ENCODE data around the gene MRPS15. TPM values are rescaled to one million over a fixed set of nuclear protein-coding genes. Genes with fewer than 3 reads are reported as not detected.
"Not testable (repeated sequence)": the region's sequence is repeated elsewhere in the genome, so short reads cannot be mapped to it uniquely, and the experiment has no call there.

Gene MRPS15
- total and polyA plus RNA-seq, 12 donors = 49.8 to 287 (median 81.6) TPM

GRCh38 chr1:36511804-36512798, 47.9 kb upstream of the MRPS15 start:
- H3K9me3 ChIP-seq (replicated peaks in 1 of 3) = no peaks in the 10 kb centered on the region
- DNase-seq = no peak
- no peaks in the 10 kb centered on the region for H3K27me3 ChIP-seq
- TF ChIP-seq CTCF (IDR thresholded peaks at IDR 0.05) (no peak), POLR2A (IDR thresholded peaks at IDR 0.05) (no peak)
- no peaks in the 10 kb centered on the region for H3K36me3 ChIP-seq (replicated peaks in 1 of 2)
- no peak overlapping the region for H3K4me3 ChIP-seq
- no peaks in the 10 kb centered on the region for H3K4me1 ChIP-seq (replicated peaks in 1 of 2)
- H3K27ac ChIP-seq = no peak overlapping the region
- 71 to 79% (median 75%) methylated on average over 13 to 15 of the region's 15 CpGs for WGBS, 4 donors
- intact Hi-C loops (cut with DNase I) = loop anchor here in 1 of 2 donors (10.0 kb wide), 1 partner anchor 923 kb away; no protein-coding TSS in a partner anchor

DNA sequence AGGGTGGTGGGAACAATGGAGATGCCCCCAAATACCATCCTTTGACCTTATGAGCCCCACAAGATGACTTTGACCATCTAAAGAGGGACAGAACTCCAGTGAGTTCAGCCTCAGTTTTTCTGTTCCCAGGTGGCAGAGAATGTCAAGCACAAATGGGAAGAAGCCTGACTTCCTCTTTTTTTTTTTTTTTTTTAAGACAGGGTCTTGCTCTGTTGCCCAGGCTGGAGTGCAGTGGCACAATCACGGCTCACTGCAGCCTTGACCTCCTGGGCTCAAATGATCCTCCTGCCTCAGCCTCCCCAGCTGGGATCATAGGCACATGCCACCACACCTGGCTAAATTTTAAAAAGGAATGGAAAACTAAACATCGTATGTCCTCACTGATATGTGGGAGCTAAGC, 47.0 kb upstream of the MRPS15 start:
- not testable (repeated sequence) for DNase-seq; H3K27ac ChIP-seq; H3K4me1 ChIP-seq (replicated peaks in 1 of 2); H3K27me3 ChIP-seq; H3K9me3 ChIP-seq (replicated peaks in 1 of 3); H3K4me3 ChIP-seq; H3K36me3 ChIP-seq (replicated peaks in 1 of 2)
- WGBS, 4 donors = 42 to 82% (median 62%) methylated on average over 2 of the region's 2 CpGs
- intact Hi-C loops (cut with DNase I) = loop anchor here in 1 of 2 donors (10.0 kb wide), 1 partner anchor 924 kb away; no protein-coding TSS in a partner anchor

GRCh38 chr1:36510418-36510817, 46.2 kb upstream of the MRPS15 start:
- intact Hi-C loops (cut with DNase I) = loop anchor here in 1 of 2 donors (10.0 kb wide), 1 partner anchor 924 kb away; no protein-coding TSS in a partner anchor
- no peaks in the 10 kb centered on the region for H3K9me3 ChIP-seq (replicated peaks in 1 of 3)
- no peaks in the 10 kb centered on the region for H3K36me3 ChIP-seq (replicated peaks in 1 of 2)
- no peaks in the 10 kb centered on the region for H3K27me3 ChIP-seq
- no peaks in the 10 kb centered on the region for H3K4me1 ChIP-seq (replicated peaks in 1 of 2)
- DNase-seq = no peak
- TF ChIP-seq POLR2A (IDR thresholded peaks at IDR 0.05) (no peak), CTCF (IDR thresholded peaks at IDR 0.05) (no peak)
- no peak overlapping the region for H3K4me3 ChIP-seq
- no peak overlapping the region for H3K27ac ChIP-seq
- WGBS, 4 donors = 77 to 87% (median 82%) methylated on average over 7 of the region's 7 CpGs

- intact Hi-C loops (cut with DNase I) = no loop called here
- no peak overlapping the region for H3K27ac ChIP-seq
- 82 to 87% (median 83%) methylated on average over 3 of the region's 3 CpGs for WGBS, 4 donors
- DNase-seq = no peak
- no peak overlapping the region for H3K4me3 ChIP-seq
- no peaks in the 10 kb centered on the region for H3K9me3 ChIP-seq (replicated peaks in 1 of 3)
- H3K36me3 ChIP-seq (replicated peaks in 1 of 2) = no peaks in the 10 kb centered on the region
- no peaks in the 10 kb centered on the region for H3K27me3 ChIP-seq
- TF ChIP-seq CTCF (IDR thresholded peaks at IDR 0.05) = no peak
- no peak for TF ChIP-seq POLR2A (IDR thresholded peaks at IDR 0.05)
- H3K4me1 ChIP-seq (replicated peaks in 1 of 2) = no peaks in the 10 kb centered on the region
These were observed 44.1 kb upstream of the MRPS15 start for GRCh38 chr1:36508257-36508656.
